NCI-H526 (cell line): Measurements from ENCODE around the gene SLC25A22.

ENCODE experiments used
- DNase-seq, 2 experiments: peaks; one replicate each; lab custom pipeline; 2025; lab: John Stamatoyannopoulos, UW

Gene SLC25A22

GRCh38 chr11:788953-789940, 8.8 kb downstream of the SLC25A22 start:
- DNase-seq = no peak

DNA sequence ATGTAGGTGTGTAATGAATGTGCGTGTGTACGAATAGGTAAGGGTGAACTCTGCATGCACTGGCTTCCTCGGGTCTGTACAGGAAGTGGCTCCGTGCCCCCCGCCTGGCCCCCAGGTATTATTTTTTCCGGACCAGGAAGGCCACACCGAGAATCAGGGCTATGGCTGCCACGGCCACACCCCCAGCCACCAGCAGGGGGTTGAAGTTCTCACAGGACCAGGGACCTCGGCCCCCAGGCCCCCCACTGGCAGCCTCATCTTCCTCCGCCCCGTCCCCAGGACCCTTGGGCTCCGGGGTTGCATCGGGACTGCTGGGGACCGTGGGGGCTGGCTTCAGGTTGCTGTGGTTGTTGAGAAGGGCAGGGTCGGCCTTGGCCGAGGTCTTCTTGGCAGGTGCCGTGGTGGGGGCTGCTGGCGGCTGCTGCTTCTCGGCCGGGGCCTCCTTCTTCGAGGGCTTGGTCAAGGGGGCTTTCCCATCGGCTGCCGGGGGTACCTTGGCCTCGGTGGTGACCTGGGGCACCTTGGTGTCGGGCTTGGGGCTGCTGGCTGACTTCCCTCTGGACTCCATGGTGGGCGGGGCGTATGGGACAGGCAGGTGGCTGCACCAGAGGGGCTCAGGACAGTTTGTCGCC, 10.0 kb downstream of the SLC25A22 start:
- DNase-seq = no peak

DNA sequence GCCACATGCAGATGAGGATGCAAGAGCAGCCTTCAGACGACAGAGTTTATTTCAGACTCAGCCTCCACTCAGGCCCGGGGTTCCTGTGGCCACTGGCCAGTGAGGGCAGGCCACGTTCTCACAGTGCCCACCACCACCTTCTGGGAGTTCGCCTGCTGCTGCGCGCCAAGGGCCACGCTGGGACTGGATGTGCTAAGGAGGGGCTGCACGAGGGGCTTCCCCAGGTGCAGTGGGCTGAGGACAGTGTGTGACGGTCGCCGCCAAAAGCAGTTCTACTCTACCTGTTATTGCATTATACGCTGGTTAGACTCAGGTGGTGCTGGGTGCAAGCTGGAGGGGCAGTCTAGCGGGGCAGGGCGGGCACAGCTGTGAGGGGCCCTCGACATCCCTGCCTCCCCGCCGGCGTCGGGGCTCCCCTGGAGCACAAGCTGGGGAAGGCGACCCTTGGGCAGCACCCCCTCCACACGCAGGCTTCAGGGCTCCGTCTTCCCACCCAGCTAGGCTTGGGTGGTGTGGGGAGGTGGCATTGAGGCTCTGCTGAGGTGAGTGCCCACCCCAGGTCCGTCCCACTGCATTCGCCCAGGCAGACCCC, 10.9 kb downstream of the SLC25A22 start:
- DNase-seq = no peak

DNA sequence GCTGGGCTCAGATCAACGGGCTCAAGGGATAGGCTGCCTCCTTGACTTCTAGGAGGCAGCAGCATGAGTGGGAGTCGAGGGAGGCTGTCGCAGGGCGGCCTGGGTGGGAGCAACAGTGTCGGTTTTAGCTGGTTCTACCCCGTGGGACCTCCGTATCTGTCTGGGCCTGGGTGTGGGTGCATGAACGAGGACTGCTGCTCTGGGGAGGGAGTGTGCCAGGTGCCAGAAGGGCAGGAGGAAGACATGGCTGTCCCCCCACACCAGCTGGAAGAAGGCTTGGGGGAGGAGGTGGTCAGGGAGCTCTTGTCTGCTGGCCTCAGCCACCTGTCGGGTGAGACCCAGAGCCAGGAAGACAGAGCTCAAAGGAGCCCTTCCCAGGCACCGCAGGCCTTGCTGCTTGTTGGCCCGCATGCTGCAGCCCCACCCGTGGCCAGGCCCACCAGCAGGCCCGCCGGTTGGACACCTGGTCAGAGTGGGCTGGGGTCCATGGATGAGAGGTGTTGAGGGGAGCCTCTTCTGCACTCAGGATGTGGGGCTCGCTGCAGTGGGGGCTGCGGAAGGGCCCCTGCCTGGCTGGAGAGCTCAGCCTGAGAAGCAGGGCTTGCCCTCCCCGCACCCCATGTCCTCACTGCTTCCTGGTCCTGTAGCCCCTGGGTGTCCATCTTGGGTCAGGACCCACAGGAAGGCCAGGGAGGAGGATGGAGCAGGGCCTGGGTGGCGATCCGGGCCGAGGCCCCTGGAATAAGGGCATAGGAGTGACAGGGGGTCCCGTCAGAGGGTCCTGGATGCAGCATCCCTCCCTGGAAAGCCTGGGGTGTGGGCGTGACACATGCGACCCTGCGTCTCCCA, 11.6 kb downstream of the SLC25A22 start:
- no peak for DNase-seq

- DNase-seq = peak; percentile 84 to 97
Measured at GRCh38 chr11:783581-784015, 14.5 kb downstream of the SLC25A22 start.

DNA sequence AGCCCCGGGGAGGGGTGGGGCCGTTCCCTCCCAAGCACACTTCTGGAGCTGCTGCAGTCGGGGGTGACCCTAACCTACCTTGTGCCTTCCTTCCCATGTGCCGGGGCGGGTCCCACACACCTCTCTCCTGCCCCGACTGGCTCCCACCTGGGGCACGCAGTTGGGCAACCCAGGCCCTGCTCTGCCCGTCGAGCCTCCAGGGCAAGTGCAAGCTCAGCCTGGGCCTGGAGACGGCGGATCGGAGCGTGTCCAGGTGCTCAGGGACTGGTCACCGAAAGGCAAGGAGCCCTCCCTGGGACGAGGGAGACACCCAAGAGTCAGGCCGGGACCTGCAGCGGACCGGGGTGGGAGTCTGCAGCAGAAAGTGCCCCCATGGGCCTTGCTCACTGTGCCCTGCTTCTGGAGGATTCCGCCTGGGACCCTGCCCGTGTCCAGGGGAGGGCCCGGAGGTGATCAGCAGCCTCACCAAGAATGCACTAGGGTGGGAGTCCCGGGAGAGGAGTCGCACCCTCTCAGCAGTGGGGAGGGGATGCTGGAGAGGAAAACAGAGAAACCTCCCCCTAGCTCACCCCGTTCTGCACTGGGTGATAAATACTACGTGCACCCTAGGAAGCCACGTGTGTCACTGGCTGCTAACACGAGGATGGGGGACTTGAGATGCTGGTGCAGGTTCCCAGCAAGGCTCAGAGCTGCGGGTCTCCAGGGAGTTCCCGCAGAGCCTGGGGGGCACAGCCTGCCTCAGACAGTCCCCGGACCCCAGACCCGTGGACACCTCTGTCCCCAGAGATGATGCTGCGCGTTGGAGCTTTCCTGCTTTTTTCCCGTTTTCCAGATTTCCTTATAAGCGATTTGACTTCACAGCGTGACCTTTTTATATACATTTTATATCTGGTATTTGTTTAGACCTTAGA, 15.6 kb downstream of the SLC25A22 start:
- DNase-seq = no peak

DNA sequence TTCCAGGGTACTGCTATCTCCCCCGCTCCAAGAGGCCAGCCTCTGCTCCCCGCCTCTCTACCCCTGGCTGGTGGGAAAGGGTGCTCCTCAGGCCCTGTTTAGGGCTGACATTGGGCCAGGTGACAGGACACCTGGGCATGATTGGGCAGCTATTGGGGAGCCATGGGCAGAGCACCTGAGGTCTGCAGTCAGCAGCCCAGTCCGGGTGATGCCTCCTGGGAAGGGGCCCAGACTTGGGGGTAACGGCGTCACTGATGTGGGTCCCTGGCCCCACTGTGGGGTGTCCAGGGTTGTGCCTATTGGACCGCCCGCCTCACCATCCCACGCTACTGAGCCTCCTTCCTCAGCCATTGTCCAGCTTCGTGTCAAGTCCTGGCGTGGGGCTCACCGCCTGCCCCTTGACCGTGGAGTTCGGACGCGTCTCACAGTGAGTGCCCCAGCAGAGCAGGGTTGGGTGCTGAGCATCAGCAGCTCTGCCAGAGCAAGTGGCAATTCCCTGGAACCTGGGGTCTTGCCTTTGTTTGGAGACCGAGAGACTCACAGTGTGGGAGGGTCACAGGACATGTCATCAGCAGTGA, 18.0 kb downstream of the SLC25A22 start:
- no peak for DNase-seq

- DNase-seq = no peak
Measured at GRCh38 chr11:778976-779954, 18.8 kb downstream of the SLC25A22 start.

DNA sequence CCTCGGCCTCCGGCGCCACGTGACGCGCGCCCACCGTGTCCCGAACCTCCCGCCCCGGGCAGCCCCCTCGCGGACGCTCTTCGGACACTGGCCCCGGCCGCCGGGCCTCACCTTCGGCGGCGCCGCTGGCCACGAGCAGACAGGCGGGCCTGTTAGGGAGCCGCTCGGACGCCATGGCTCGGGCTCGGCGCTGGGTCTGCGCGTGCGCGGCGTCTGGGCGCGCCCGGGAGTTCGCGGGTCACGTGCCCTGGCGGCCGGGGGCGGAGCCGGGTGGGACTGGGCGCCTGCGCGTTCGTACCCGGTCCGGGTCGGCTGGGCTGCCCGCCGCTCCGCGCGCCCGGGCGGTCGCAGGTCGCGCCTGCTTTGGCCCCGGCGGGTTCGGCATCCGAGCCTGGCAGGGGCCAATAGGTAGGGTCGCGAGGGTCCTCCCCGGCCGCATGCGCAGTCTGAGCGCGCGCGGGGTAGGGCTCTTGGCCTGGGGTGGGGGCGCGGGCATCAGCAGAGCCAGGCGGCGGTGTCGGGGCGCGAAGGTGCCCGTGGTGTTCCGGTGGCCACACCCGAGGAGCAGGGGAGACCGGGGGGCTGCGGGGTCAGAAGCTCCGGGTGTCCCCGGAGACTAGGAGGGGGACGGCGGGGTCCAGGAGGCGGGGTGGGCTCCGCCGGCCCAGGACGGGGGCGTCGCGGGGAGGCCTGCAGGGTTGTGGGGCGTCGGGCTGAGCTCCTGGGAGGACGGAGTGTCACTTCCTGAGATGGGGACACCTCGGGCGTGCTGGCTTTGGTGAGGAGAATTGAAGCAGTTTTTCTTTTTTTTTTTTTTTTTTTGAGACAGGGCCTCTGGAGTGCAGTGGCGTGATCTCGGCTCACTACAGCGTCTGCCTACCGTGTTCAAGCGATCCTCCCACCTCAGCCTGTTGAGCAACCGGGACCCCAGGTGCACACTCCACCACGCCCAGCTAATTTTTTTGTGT, 20.5 kb downstream of the SLC25A22 start, which contains the start of gene GATD1:
TSS of gene GATD1 (minus strand) at position 200 of the 968 bp plus-strand sequence. CDS start at position 175, 25 bp downstream.
- DNase-seq = peak in 1 of 2 experiments; percentile 97

DNA sequence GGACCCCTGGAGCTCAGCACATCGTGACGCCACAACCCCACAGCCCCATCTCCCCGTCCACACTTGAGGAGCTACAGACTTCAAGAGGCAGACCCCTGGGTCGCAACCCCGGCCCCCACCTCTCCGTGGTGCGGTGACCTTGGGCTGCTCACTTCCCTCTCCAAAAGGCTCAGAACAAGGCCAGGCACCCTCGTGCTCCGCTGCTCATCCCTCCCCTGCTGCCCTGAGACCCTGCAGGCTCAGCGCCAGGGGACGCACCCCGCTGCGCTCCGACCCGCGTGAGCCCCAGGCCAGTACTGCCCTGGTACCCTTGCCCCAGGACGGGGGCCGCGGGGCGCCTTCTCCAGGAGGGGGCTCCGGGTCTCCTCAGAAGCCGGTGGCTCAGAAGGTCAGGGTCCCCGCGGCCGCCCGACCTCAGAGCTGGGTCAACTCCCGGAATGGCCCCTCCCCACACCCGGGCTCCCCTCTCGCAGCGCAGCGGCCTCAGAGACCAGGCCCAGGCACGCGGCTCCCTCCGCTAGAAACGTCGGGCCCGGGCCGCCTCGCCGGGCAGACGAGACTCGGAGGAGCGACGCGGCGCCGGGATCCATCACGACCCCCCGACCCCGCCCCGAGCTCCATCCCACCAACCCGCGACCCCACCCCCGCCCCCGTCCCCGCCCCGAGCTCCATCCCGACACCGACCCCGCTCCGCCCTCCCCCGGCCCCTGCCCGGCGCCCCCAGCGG, 21.4 kb downstream of the SLC25A22 start:
- DNase-seq = peak in 1 of 2 experiments; percentile 79

DNA sequence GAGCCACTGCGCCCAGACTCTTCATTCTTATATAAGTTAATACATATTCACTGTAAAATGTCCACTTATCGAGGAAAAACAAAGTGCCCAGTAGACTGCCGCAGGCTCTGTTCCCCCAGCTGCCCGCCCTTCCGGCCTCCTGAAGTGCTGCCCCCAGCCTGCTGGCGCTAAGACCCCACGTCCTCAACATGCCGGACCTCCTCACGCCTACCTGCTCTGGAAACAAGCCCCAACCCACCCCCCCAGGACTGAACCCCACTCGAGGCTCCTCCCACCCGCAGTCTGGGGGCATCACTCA, 21.9 kb downstream of the SLC25A22 start:
- no peak for DNase-seq

DNA sequence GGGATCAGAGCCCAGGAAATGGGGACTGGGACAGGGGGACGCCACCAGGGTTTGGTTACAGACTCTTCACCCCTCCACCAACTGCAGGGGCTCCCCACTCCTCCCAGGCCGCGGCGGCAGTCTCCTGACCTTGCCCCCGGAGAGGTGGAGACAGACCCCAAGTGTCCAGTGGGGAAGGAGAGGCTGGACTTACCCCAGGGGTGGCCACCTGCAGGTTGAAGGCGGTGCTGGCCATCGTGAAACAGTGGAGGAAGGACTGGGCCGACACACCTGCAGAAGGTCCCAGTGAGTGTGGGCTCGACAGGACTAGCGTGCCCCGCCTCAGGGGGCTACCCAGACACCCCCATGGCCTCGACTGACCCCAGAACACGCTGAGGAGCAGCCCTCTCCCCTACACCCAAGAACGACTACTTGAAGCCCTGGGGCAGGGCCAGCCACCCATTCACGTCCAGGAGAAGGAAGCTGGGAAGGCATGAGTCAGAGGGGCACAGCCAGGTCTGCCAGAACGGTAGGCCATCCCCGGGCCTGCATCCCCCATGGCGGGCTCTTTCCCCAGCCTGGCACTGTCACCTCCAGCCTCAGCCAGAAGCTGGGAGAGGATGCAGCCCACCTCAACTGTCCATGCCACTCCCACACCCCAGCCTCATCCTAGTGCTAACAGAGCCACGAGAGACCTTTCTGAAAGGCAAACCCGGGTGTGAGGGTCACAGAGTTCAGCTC, 23.0 kb downstream of the SLC25A22 start:
- DNase-seq = no peak

GRCh38 chr11:773830-774229, 24.3 kb downstream of the SLC25A22 start:
- no peak for DNase-seq

- no peak for DNase-seq
Measured at GRCh38 chr11:773425-773824, 24.7 kb downstream of the SLC25A22 start.

DNA sequence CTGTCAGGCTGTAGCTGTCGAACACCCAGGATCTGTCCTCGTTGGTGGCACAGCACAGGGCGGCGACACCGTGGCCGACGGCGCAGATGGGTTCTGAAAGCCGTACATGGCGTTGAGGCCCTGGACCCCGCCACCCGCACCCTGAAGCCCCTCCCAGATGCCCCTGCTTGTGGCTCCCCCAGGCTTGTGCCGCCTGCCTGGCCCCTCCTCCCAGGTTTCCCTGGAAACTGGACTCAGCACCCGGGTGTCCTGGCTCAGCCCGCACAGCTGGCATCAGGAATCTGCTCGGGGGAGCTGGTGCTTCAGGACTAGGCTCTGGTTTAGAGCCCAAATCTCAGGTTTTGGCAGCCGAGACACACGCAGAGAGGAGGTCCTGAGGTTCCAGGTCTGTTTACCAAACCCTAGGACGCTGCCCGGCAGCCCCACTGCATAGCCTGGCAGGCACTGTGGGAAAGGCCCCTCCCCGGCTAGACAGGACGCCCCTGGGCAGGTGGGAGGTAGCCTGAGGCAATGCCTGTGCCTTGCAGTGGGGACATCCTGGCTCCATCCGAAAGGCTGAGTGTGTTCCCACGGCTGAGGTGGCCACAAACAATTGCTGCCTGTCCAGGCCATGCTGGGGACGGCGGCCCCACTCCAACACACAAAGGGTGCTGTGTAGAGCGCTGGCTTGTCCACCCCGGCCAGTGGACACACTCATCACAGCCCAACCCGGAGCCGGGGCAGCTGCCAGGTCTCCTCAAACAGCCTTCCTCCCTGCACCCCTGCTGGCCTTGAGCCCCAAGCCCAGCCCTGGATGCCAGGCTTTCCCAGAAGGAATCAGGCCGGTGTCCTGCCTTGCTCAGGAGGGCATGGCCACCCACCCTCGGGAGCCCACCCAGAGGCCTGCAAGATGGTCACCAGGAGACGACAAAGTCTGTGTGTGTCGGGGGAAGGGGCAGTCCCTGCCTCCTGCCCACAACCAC, 25.4 kb downstream of the SLC25A22 start:
- DNase-seq = no peak
